Type B pancreatic cell (in vitro differentiated cells): ENCODE data around the gene PTDSS2. TPM values are rescaled to one million over a fixed set of nuclear protein-coding genes. Genes with fewer than 3 reads are reported as not detected.

ENCODE experiments used
- DNase-seq: peaks from one replicate; pipeline ENCODE4 v3.0.0; 2021; ENCODE audit warnings: mixed read lengths; ENCODE audit not compliant: unreplicated experiment; ENCODE audit errors: extremely low spot score
- H3K27ac Mint-ChIP-seq: 2 replicates; pipeline ENCODE4 v1.8.0; 2021; ENCODE audit warnings: mild to moderate bottlenecking, mixed read lengths
- H3K27me3 Mint-ChIP-seq: 2 replicates; pipeline ENCODE4 v1.8.0; 2021; ENCODE audit warnings: mixed read lengths
- H3K36me3 Mint-ChIP-seq: 2 replicates; pipeline ENCODE4 v1.8.0; 2021; ENCODE audit warnings: mixed read lengths
- H3K4me1 Mint-ChIP-seq: one replicate; pipeline ENCODE4 v1.8.0; 2021; ENCODE audit warnings: mixed read lengths; ENCODE audit not compliant: unreplicated experiment
- H3K4me3 Mint-ChIP-seq: 2 replicates; pipeline ENCODE4 v1.8.0; 2021; ENCODE audit warnings: mild to moderate bottlenecking, mixed read lengths
- H3K9me3 Mint-ChIP-seq: 2 replicates; pipeline ENCODE4 v1.8.0; 2021; ENCODE audit warnings: mixed read lengths
- CTCF ChIP-seq: fragments of 200-600 bp; sonication (generic); conservative IDR thresholded peaks from 2 replicates; pipeline ENCODE4 v1.5.0; 2021; ENCODE audit warnings: antibody characterized with exemption, mild to moderate bottlenecking
- total RNA-seq: library from RNA; stranded (reverse); gene quantifications from 2 replicates; pipeline ENCODE4 v1.2.1, GENCODE V29; 2021; ENCODE audit warnings: low replicate concordance

Gene PTDSS2
- total RNA-seq, 1 donor from 2014 or later, result 46.9 TPM

- no peak for DNase-seq
- peaks cover 5% of the 10 kb centered on the region for H3K36me3 Mint-ChIP-seq
- no peaks in the 10 kb centered on the region for H3K9me3 Mint-ChIP-seq
- no peak overlapping the region for H3K4me3 Mint-ChIP-seq
- no peaks in the 10 kb centered on the region for H3K4me1 Mint-ChIP-seq
- no peak for TF ChIP-seq CTCF
- no peaks in the 10 kb centered on the region for H3K27me3 Mint-ChIP-seq
- no peak overlapping the region for H3K27ac Mint-ChIP-seq
These were observed 37.5 kb downstream of the PTDSS2 start for GRCh38 chr11:487571-488021.

- H3K4me3 Mint-ChIP-seq, result no peak overlapping the region
- no peak overlapping the region for H3K27ac Mint-ChIP-seq
- no peaks in the 10 kb centered on the region for H3K4me1 Mint-ChIP-seq
- H3K9me3 Mint-ChIP-seq, result no peaks in the 10 kb centered on the region
- peaks cover 5% of the 10 kb centered on the region for H3K36me3 Mint-ChIP-seq
- no peak for TF ChIP-seq CTCF
- no peaks in the 10 kb centered on the region for H3K27me3 Mint-ChIP-seq
- no peak for DNase-seq
These were observed 38.0 kb downstream of the PTDSS2 start for GRCh38 chr11:488062-488461.

GRCh38 chr11:488579-488978, 38.5 kb downstream of the PTDSS2 start:
- H3K27me3 Mint-ChIP-seq, result no peaks in the 10 kb centered on the region
- no peaks in the 10 kb centered on the region for H3K4me1 Mint-ChIP-seq
- no peaks in the 10 kb centered on the region for H3K9me3 Mint-ChIP-seq
- peaks cover under 1% of the 10 kb centered on the region for H3K36me3 Mint-ChIP-seq
- no peak overlapping the region for H3K27ac Mint-ChIP-seq
- no peak for TF ChIP-seq CTCF
- no peak overlapping the region for H3K4me3 Mint-ChIP-seq
- DNase-seq, result no peak

GRCh38 chr11:488992-489391, 38.9 kb downstream of the PTDSS2 start:
- Mint-ChIP-seq H3K36me3 (no peaks in the 10 kb centered on the region), H3K27ac (no peak overlapping the region), H3K4me1 (no peaks in the 10 kb centered on the region), H3K9me3 (no peaks in the 10 kb centered on the region), H3K4me3 (no peak overlapping the region), H3K27me3 (no peaks in the 10 kb centered on the region)
- DNase-seq, result no peak
- no peak for TF ChIP-seq CTCF

DNA sequence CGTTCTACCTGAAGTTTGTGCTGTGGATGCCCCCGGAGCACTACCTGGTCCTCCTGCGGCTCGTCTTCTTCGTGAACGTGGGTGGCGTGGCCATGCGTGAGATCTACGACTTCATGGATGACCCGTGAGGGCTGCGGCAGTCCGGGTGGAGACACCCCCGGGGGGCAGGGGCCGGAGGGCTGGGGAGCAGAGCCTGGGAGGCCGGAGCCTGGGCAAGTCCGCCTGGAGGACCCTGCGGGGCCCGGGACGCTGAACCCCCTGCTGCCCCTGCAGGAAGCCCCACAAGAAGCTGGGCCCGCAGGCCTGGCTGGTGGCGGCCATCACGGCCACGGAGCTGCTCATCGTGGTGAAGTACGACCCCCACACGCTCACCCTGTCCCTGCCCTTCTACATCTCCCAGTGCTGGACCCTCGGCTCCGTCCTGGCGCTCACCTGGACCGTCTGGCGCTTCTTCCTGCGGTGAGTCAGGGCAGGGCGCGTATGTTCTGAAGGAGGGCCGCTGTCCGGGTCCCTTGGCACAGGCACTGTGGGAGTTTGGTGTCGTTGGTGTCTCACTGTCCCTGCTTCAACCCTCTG, 39.6 kb downstream of the PTDSS2 start:
- H3K4me3 Mint-ChIP-seq, result no peak overlapping the region
- TF ChIP-seq CTCF, result no peak
- no peaks in the 10 kb centered on the region for H3K9me3 Mint-ChIP-seq
- H3K27ac Mint-ChIP-seq, result no peak overlapping the region
- H3K36me3 Mint-ChIP-seq, result no peaks in the 10 kb centered on the region
- H3K4me1 Mint-ChIP-seq, result no peaks in the 10 kb centered on the region
- no peak for DNase-seq
- no peaks in the 10 kb centered on the region for H3K27me3 Mint-ChIP-seq
